Suppressor macrophage (primary cell): ENCODE results near the gene HMGXB4.
A peak's percentile ranks its signal among the peaks of the same experiment; 100 is the strongest.

Experiments
- DNase-seq, 4 experiments: peaks; one replicate each; pipeline ENCODE4 v3.0.0-alpha.2; 2020 to 2022

The HMGXB4 gene

GRCh38 chr22:35327690-35328471 is 70.6 kb downstream of the HMGXB4 start:
- no peak for DNase-seq

- DNase-seq, result peak; percentile 85 to 93 (median 90)
Measured at GRCh38 chr22:35328472-35328885, 71.2 kb downstream of the HMGXB4 start.

- no peak for DNase-seq
Measured at GRCh38 chr22:35329114-35329847, 72.0 kb downstream of the HMGXB4 start.

- DNase-seq, result peak; percentile 90 to 94 (median 94)
Measured at GRCh38 chr22:35330258-35330861, 73.1 kb downstream of the HMGXB4 start.

- DNase-seq, result no peak
Measured at GRCh38 chr22:35332278-35332677, 75.0 kb downstream of the HMGXB4 start.

- no peak for DNase-seq
Measured at GRCh38 chr22:35333220-35333619, 75.9 kb downstream of the HMGXB4 start.

- DNase-seq, result peak; percentile 55 to 84 (median 70)
Measured at GRCh38 chr22:35334004-35334403, 76.7 kb downstream of the HMGXB4 start.

GRCh38 chr22:35335468-35335867 is 78.2 kb downstream of the HMGXB4 start:
- DNase-seq, result no peak

- no peak for DNase-seq
Measured at GRCh38 chr22:35335936-35336781, 78.9 kb downstream of the HMGXB4 start.

GRCh38 chr22:35337932-35338331 is 80.6 kb downstream of the HMGXB4 start:
- DNase-seq, result peak in 2 of 4 experiments; percentile 22 to 30

- DNase-seq, result no peak
Measured at GRCh38 chr22:35341090-35341874, 84.0 kb downstream of the HMGXB4 start.

GRCh38 chr22:35342390-35342789 is 85.1 kb downstream of the HMGXB4 start:
- no peak for DNase-seq

GRCh38 chr22:35343664-35344550 is 86.6 kb downstream of the HMGXB4 start:
- peak in 1 of 4 experiments; percentile 27 for DNase-seq

- DNase-seq, result no peak
Measured at GRCh38 chr22:35344956-35345690, 87.8 kb downstream of the HMGXB4 start.
